ENCODE results near the gene PON2.

Gene PON2

GRCh38 chr7:95434557-95435421 is at the start of gene PON2:
TSS of gene PON2 (minus strand) at chr7:95435028. CDS start at chr7:95434951, 77 bp downstream.
- Mint-ChIP-seq H3K4me3 (peak within 1 kb of the TSS; percentile 87), H3K4me1 (peaks cover 58% of the 10 kb centered on the region), H3K36me3 (ENCODE audit: low read depth) (peaks cover 42% of the 10 kb centered on the region), H3K27ac (peak within 1 kb of the TSS; percentile 99), H3K27me3 (ENCODE audit: low read depth, poor library complexity) (no peaks in the 10 kb centered on the region), H3K9me3 (no peaks in the 10 kb centered on the region)
- no peak for TF ChIP-seq CTCF (IDR thresholded peaks at IDR 0.05)
- peak; percentile 85 for DNase-seq

- H3K27me3 Mint-ChIP-seq (ENCODE audit: low read depth, poor library complexity) = no peaks in the 10 kb centered on the region
- DNase-seq = no peak
These were observed 47.6 kb upstream of the PON2 start for GRCh38 chr7:95482424-95482823.

GRCh38 chr7:95481271-95482165 is 46.7 kb upstream of the PON2 start:
- no peak overlapping the region for H3K27ac Mint-ChIP-seq
- peaks cover 5% of the 10 kb centered on the region for H3K36me3 Mint-ChIP-seq (ENCODE audit: low read depth)
- peaks cover 68% of the 10 kb centered on the region for H3K4me1 Mint-ChIP-seq
- H3K27me3 Mint-ChIP-seq (ENCODE audit: low read depth, poor library complexity) = no peaks in the 10 kb centered on the region
- no peak overlapping the region for H3K4me3 Mint-ChIP-seq
- DNase-seq = no peak
- H3K9me3 Mint-ChIP-seq = peaks cover 9% of the 10 kb centered on the region
- no peak for TF ChIP-seq CTCF (IDR thresholded peaks at IDR 0.05)

More at GRCh38 chr7:95482424-95482823, 47.6 kb upstream of the PON2 start:
- peaks cover 66% of the 10 kb centered on the region for H3K4me1 Mint-ChIP-seq
- TF ChIP-seq CTCF (IDR thresholded peaks at IDR 0.05) = no peak
- H3K36me3 Mint-ChIP-seq (ENCODE audit: low read depth) = peaks cover 5% of the 10 kb centered on the region
- no peak overlapping the region for H3K27ac Mint-ChIP-seq
- no peak overlapping the region for H3K4me3 Mint-ChIP-seq
- peaks cover 9% of the 10 kb centered on the region for H3K9me3 Mint-ChIP-seq

GRCh38 chr7:95479992-95480624 is 45.3 kb upstream of the PON2 start:
- Mint-ChIP-seq H3K27me3 (ENCODE audit: low read depth, poor library complexity) (no peaks in the 10 kb centered on the region), H3K27ac (no peak overlapping the region), H3K9me3 (peaks cover 9% of the 10 kb centered on the region), H3K4me3 (no peak overlapping the region), H3K36me3 (ENCODE audit: low read depth) (peaks cover 5% of the 10 kb centered on the region), H3K4me1 (peaks cover 66% of the 10 kb centered on the region)
- TF ChIP-seq CTCF (IDR thresholded peaks at IDR 0.05) = no peak
- no peak for DNase-seq

- TF ChIP-seq CTCF (IDR thresholded peaks at IDR 0.05) = peak; percentile 11
- peak; percentile 14 for DNase-seq
- Mint-ChIP-seq H3K27me3 (ENCODE audit: low read depth, poor library complexity) (no peaks in the 10 kb centered on the region), H3K4me3 (peak overlapping the region; percentile 35), H3K4me1 (peaks cover 82% of the 10 kb centered on the region), H3K36me3 (ENCODE audit: low read depth) (peaks cover 5% of the 10 kb centered on the region), H3K27ac (peak overlapping the region; percentile 75), H3K9me3 (peaks cover 9% of the 10 kb centered on the region)
These were observed 43.6 kb upstream of the PON2 start for GRCh38 chr7:95478272-95479037.

All from nephron progenitor cell (in vitro differentiated cells).